ENCODE data around the gene TNPO3.
A peak's percentile ranks its signal among the peaks of the same experiment; 100 is the strongest.
"Not testable (repeated sequence)": the region's sequence is repeated elsewhere in the genome, so short reads cannot be mapped to it uniquely, and the experiment has no call there.

Gene TNPO3

DNA sequence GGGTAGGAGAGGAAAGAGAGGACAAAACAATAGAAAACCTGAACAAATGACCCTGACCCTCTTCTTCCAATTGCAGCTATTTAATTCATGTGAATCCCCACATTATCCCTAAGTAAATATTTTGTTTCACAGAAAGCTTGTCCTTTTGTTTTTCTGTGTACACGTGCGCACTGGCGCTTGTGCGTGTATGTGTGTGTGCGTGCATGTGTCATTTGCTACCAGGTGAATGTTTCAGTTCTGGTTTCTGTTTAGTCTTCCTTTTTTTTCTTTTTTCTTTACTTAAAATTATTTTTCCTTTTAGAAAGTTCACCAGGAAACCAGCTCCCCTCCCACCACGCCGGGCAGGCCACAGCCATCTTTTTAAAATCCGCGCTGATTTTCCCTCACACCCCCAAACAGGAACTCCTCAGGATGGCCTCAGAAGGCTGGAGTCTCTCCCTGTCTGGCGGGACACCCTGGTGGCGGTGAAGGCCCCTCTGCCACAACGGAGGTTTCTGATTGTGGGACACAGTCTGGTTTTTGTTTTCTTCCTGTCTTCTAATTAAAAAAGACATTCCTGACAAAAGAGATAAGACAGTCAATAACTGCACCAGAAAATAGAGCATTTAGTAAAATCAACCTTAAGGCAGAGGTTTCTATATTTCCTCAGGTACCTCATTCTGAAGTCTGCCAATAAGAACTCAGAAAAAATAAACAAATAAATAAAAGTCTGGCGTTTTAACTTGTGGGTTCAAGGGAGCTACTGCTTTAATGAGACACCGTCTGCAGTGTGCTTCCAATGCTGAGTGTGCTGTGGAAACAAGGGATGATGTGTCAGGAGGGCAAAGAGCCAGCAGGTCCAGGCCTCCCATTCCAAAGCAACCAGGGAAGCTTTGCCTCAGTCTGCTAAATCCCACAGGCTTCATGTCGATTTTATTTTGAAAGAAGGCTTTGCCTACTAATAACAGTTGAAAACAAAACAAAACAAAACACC, 99.8 kb downstream of the TNPO3 start:
- no peak for DNase-seq

DNA sequence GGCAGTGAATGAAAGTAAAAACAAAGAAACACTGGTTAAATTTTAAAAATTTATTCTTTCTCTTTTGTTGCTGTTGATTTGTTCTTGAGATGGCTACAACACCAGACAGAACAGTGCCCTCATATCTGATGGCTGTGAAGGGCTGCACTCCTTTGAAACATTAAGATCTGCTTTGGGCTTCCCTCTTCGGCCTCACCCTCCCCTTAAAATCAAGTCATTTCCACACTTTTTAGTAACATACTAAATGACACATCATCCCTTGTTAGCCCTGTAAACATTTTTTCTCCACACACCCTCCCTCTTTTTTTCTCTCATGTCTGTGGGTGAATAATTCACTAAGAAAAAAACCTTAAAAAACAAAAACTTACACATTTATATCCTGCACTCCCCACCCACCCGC, 100.8 kb downstream of the TNPO3 start:
- no peak for DNase-seq

DNA sequence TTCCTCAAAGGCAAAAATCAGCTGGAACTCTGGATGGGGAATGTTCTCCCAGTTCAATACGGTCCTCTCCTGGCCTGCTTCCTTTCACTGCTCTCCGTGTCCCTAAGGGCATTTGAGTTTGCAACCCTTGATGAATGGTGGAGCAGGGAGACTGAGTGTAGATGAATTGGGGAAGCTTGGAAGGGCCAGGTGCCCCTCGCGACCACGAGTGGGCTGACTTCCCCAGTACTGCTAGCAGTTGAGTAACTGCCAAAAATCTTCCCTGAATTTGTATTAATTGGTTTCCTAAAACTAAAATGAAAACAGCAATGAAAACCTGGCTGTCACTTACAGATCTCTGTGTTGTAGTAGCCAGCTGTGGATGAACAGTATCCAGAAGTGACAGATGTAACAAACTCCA, 103.6 kb downstream of the TNPO3 start:
- DNase-seq = no peak

DNA sequence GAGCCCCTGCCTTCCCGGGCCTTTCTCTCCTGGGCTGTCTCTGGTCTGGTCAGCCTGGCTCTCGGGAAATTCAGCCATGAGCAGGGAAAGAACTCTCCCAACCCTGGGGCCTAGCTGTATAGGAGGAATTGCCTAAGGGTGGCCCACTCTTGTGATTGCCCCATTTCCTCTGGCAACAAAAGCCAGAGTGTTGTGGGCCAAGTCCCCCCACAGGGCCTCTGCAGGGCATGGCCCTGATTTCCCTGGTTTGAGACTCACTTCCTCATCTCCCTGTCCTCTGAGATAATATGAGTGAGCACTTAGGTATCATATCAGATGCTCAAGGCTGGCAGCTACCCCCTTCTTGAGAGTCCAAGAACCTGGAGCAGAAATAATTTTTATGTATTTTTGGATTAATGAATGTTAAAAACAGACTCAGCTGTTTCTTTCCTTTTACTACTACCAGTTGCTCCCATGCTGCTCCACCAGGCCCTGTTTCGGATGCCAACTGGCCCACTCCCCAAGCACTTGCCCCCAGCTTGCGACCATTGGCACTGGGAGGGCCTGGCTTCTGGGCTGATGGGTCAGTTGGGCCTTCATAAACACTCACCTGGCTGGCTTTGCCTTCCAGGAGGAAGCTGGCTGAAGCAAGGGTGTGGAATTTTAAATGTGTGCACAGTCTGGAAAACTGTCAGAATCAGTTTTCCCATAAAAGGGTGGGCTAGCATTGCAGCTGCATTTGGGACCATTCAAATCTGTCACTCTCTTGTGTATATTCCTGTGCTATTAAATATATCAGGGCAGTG, 105.7 kb downstream of the TNPO3 start:
- no peak for DNase-seq

DNA sequence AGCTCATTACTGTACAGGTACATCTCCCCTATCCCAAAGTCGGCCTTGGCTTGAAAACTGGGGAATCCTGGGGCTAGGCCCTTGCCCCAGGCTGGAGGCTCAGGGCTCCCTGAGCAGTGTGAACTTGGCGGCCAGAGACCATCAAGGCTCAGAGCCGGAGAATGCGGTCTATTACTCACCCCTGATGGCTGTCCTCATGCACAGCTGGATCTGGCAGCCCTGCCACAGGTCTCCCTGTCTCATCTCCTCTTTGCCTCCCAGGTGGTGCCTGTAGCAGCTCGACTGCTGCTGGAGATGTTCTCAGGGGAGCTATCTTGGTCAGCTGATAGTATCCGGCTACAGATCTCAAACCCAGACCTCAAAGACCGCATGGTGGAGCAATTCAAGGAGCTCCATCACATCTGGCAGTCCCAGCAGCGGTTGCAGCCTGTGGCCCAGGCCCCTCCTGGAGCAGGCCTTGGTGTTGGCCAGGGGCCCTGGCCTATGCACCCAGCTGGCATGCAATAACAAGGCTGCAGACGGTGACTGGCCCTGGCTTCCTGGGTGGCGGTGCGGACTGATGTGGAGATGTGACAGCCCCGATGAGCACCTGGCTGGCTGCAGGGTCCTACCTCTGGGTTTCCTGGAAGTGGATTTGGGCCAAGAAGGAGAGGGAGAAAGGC, 106.5 kb downstream of the TNPO3 start:
- DNase-seq = no peak

DNA sequence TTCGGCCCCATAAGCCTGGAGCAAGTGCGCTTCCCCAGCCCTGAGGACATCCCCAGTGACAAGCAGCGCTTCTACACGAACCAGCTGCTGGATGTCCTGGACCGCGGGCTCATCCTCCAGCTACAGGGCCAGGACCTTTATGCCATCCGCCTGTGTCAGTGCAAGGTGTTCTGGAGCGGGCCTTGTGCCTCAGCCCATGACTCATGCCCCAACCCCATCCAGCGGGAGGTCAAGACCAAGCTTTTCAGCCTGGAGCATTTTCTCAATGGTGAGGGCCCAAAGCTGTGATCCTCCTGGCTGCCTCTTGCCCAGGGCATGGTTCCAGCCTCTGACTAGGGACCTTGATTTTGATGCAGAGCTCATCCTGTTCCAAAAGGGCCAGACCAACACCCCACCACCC, 107.1 kb downstream of the TNPO3 start:
- DNase-seq = no peak

DNA sequence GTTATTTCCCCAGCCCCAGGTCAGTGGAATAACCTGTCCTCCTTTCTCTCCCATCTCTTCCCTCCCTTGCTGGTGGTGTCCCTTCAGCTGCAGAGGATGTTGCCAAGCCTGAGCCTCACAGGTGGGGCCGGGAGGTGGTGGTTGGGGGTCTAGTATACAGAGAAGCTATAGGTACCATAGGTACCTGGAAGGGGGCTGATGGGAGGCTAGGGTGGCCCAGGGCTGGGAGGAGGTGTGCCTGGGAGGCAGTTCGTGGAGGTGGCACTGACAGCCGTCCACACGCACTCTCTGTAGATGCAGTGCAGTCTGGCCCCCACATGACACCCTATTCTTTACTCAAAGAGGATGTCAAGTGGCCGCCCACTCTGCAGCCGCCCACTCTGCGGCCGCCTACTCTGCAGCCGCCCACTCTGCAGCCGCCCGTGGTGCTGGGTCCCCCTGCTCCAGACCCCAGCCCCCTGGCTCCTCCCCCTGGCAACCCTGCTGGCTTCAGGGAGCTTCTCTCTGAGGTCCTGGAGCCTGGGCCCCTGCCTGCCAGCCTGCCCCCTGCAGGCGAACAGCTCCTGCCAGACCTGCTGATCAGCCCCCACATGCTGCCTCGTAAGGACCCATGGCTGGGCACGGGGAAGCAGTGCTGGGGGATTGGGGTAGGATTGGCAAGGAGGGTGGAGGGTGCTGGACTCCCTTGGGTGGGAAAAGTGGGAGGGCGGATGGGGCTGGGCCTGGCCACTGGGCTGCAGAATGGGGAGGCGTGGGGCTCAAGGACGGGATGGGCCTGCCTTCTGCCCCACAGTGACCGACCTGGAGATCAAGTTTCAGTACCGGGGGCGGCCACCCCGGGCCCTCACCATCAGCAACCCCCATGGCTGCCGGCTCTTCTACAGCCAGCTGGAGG, 107.7 kb downstream of the TNPO3 start:
- DNase-seq = peak; percentile 42

DNA sequence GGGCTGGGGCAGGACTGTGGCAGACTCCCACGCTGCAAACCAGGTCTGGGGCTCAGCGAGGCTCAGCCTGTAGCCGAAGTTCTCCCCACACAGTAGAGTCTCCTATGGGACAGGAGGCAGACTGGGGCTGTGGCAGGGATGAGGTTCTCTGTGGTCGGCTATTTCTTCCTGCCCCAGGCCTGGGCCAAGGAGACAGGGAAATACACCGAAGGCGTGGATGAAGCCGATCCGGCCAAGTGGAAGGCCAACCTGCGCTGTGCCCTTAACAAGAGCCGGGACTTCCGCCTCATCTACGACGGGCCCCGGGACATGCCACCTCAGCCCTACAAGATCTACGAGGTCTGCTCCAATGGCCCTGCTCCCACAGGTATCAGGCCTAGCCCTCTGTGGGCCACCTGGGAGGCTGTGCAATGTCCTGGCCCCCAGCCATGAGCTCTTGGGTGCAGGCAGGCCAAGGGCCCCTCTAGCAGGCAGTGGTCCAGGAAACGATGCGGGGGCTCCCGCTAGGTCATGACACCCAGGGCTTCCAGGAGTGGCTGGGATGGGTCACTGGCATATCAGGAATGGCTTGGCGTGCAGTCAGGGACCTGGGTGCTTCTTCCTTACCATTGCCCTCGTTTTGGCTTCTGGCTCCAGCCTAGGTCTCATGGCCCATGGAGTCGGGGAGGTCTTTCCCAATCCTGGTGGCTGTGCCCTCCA, 109.1 kb downstream of the TNPO3 start:
- DNase-seq = no peak

DNA sequence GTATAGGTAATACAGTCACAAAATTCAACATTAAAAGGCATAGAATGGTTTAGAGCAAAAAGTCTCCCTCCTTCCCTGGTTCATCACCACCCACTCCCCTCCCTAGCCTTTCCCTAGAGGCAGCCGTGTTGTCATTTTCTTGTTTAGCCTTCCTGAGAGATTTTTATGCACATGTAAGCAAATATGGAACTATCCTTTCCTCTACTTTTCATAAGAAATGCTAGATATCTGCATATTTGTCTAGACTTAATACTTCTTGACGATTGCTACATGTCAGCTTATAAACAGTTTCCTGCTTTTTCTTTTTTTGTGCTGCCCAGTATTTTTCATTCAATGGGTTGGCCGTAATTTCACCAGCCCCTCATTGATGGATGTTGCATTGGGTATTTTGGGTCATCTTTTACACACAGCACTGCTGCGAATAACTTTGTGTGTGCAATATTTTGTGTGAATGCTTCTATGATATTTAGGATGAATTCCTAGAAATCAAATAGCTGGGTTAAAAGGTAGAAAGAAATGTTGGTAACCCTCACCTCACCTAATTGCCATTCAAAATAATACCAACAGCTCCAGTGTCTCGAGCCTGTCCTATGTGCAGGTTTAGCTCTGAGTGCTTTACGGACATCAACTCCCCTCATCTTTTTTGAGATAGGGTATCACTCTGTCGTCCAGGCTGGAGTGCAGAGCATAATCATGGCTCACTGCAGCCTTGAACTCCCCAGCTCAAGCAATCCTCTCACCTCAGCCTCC, 110.2 kb downstream of the TNPO3 start:
- DNase-seq = no peak

DNA sequence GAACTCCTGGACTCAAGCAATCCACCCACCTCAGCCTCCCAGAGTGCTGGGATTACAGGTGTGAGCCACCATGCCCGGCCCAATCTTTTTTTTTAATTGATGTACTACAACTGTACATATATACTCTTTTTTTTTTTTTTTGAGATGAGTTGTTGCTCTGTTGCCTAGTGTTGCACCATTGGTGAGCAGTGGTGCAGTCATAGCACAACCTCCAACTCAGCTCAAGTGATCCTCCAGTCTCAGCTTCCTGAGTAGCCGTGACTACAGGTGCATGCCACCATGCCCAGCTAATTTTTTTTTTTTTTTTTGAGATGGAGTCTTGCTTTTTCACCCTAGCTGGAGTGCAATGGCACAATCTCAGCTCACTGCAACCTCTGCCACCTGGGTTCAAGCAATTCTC, 111.7 kb downstream of the TNPO3 start:
- not testable (repeated sequence) for DNase-seq

DNA sequence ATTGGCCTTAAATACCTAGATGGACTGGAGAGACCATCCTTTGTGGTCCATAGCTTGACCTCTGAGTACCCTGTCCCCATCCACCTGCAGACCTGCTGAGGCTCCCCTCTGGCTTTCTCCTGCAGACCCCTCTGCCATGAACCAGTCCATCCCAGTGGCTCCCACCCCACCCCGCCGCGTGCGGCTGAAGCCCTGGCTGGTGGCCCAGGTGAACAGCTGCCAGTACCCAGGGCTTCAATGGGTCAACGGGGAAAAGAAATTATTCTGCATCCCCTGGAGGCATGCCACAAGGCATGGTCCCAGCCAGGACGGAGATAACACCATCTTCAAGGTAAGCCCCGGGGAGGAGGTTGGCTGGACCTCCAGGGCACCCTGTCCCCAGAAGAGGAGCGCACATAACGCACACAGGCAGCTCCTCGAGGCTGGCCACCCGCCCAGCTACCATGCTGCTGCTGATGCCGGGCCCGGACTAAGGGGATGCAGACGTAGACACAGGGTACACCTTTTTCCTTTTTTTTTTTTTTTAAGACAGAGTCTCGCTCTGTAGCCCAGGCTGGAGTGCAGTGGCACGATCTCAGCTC, 112.9 kb downstream of the TNPO3 start:
- no peak for DNase-seq

DNA sequence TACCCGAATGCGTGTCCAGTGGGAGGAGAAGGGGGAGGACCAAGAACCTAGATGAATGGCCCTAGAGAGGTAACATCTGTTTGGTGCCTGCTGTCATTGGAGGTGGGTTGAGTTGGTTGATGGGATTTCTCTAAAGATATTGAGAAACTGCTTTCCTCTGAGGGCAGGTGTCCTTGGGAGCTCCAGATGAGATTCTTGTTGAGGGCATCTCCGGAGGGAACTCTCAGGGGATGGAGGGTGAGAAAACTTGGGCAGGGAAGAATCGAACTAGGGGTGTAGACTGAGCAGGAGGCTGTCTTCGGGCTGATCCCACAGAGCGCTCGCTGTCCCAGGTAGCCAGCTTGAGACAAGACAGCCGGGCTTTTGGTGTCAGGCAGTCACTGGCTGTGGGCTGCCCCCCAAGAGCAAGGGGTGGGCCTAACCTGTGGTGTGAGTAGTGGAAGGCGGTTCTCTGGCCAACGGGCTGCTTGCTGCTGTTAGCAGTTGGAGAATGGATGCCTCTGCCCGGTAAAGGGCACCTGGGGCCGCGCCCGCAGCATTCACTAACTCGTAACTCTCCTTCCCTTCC, 113.5 kb downstream of the TNPO3 start:
- DNase-seq = no peak

DNA sequence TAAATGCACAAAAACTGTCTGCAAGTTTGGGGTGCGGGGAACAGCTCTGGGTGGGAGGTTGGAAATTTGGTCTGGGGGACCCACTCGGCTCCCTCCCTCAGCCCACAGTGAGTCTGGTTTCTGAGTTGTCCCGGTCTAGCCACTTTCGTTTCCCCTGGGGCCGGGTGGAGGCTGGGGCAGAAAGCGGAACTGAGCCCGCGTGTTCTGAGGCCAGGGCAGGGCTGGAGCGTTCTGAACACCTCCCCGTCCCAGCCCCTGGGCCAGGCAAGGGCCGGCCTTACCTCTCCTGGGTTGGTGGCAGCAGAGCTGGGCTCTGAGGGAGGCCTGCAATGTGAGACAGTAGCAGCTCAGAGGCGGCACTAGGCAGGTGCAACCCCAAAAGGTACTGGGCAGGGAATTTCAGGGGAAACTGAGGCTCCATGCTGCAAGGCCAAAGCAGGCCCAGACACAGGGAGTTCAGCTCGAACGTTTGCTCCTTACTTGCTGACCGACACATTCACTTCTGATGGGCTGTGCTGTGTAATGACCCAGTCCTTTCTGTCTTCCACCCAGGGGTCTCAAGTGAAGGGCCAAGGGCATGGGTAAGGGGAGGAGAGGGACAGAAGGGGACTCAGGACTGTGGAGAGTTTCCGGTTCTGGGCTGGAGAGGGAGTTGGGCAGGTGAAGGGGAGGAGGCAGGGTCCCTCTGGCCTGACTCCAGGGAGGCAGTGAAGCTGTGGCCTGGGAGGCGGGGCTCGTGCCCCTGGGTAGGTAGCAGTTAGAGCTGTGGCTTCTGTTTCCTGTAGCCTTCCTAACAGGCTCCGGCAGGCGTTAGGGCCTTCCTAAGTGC, 114.2 kb downstream of the TNPO3 start:
- DNase-seq = no peak

DNA sequence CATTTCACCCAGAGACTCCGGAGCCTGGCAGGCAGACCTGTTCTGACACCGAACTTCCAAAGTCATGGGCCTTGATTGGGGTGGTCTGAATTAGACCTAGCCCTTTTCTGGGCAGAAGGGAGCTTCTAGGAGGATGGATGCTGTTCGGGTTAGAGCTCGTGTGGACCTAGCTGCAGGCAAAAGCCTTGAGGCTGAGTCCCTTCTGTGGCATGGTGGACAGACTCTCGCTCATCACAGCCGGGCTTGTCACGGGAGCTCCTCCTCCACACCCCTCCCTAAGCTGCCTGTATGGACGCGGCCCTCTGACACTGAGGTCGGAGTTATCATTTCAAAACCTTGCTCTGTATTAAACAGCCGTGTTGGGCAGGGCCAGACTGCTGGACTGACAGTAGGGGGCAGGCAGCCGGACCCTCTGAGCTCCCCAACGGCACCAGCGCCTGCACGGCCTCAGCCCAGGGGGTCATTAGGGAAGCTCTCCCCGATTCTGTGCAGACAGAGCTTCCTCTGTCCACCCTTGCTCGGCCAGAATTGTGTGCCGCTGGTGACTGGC, 115.0 kb downstream of the TNPO3 start:
- no peak for DNase-seq

DNA sequence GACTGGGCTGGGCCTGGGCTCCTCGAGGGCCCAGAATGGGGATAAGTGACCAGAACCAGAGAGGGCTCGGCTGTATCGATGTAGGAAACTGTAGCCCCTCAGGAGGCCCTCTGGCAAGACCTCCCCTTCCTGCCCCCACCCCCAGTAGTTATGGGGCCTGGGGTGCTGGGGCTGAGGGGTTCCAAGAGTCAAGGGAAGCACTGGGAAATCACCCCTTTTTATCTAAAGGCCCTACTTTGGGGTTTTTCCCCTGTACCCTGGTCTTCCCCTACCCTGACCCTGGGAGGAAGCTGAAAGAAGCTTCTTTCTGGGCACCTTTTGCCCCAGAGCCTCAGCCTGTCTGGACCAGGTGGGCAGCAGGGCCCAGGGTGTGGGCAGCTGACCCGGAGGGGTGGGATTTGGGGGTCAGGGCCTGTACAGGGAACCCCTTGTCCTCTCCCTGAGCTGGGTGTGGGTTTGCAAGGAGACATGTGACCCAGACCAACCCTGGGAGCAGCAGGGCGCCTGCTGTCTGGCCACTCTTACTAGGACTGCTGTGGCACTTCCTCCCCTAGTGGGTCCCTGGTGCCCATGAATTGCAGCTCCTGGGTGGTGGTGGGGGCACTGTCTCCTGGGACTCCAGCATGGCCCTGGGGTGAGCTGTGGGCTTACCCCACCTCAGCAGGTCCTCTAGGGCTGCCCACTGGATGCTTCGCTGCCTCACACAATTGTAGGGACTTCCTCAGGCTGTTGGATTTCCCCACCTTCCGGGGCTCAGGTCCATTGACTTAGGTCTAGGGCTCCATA, 115.6 kb downstream of the TNPO3 start:
- DNase-seq = no peak

DNA sequence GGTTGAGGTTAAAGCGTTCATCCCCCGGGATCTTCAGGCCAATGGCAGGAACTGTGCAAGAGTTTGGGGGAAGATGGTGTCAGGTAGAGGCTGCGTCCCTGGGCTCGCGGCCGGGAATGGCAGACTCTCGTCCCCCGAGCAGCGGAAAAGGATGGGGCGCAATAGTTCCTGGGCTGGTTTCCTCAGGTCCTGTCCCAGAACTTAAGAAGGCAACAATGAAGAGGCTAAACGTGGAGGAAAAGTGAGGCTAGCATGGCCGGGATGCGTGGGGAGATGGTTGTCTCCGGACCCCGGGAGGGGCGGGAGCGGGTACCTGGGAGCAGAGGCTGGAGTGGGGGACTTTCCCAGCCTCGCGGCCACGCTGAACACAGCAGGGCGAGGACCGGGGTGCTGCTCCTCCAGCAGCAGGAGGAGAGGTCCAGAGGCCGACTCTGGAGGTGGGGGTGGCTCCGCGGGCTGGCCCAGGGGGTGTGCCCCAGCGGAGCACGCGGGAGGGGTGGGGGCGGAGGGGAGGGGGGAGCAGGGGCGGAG, 116.3 kb downstream of the TNPO3 start:
- DNase-seq = no peak

DNA sequence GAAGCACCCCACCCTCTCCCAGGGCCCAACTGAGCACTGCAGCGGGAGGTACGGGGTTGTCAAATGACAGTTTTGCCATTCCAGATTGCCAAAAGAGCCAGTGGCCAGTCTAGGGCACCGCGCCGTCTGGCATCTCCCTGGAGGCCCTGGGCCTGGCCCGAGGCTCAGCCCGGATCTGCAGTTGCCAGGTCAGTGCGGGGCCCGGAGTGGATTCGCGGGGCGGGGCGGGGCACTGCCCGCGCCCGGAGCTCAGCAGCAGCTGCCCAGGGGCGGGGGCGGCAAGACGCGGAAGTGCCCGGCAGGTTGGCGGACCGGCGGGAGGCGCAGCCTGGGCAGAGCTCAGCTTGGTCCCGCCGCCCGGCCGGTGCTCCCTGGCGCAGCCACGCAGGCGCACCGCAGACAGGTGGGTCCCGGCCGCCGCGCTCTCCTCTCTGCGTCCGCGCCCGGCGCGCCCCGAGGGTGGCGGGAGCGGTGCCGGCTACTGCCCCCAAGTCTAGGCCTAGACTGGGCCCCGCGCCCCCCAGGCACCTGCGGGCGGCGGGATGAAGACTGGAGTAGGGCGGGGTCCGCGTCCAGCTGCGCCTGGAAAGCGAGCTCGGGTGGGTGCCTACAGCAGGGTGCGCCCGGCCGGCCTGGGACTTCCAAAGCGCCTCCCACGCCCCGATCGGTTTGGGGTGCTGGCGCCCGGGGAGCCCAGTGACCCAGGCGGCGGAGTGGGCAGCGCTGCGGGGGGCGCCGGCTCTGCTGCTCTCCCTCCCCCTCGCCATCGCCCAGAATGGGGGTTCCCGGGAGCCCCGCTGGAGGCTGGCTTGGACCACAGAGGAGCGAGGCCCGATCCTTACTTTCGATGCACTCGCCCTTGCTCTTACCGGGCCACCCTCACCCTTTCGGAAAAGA, 117.0 kb downstream of the TNPO3 start, which contains the start of gene IRF5:
TSS of gene IRF5 (plus strand) at position 281 of the 897 bp plus-strand sequence. CDS start 4,155 bp downstream, outside the sequence.
- DNase-seq = no peak
